Keratinocyte (primary cell): ENCODE results near the gene TGIF1. TPM values are rescaled to one million over a fixed set of nuclear protein-coding genes. Genes with fewer than 3 reads are reported as not detected.

Experiments
- DNase-seq: peaks from one replicate; pipeline ENCODE4 v3.0.0-alpha.2; 2011; ENCODE audit warnings: low read depth, missing footprints, low spot score
- FAIRE-seq: peaks from 2 replicates; lab custom pipeline; 2011; peaks lifted over from hg19 to GRCh38; lab: Jason Lieb, UNC
- H2AFZ ChIP-seq: 2 replicates; pipeline ENCODE4 v1.6.0; 2012; ENCODE audit warnings: low read length, control low read depth, inconsistent platforms; ENCODE audit not compliant: control insufficient read depth
- H3K27ac ChIP-seq: 2 replicates; pipeline ENCODE4 v1.5.1; 2011; ENCODE audit warnings: low read length; ENCODE audit not compliant: control insufficient read depth, insufficient read depth
- H3K27me3 ChIP-seq: 3 replicates; pipeline ENCODE4 v1.6.0; 2011; ENCODE audit warnings: low read length; ENCODE audit not compliant: control insufficient read depth, insufficient read depth; ENCODE audit errors: extremely low read depth
- H3K36me3 ChIP-seq, 2 experiments: 2 replicates in 1 of 2; 3 replicates in 1 of 2; pipeline ENCODE4 v1.5.1; 2011; ENCODE audit warnings: low read length in 2 of 2, mild to moderate bottlenecking in 1 of 2; ENCODE audit not compliant: control insufficient read depth in 2 of 2, insufficient read depth in 2 of 2; ENCODE audit errors: extremely low read depth in 1 of 2
- H3K4me1 ChIP-seq: 3 replicates; pipeline ENCODE4 v1.5.1; 2011; ENCODE audit warnings: low read length; ENCODE audit not compliant: control insufficient read depth, insufficient read depth; ENCODE audit errors: extremely low read depth
- H3K4me2 ChIP-seq: 3 replicates; pipeline ENCODE4 v1.6.0; 2011; ENCODE audit warnings: low read depth, low read length; ENCODE audit not compliant: control insufficient read depth, insufficient read depth; ENCODE audit errors: extremely low read depth
- H3K4me3 ChIP-seq, 3 experiments: fragments of 200-600 bp in 1 of 3; sonication (generic) in 1 of 3; 2 replicates in 2 of 3; 3 replicates in 1 of 3; pipeline ENCODE4 v1.5.1; 2011 to 2016; ENCODE audit warnings: low read length in 3 of 3, mild to moderate bottlenecking in 3 of 3, control low read depth in 2 of 3, inconsistent platforms in 1 of 3, low read depth in 1 of 3, mixed read lengths in 1 of 3, mixed run types in 1 of 3, moderate library complexity in 1 of 3; ENCODE audit not compliant: control insufficient read depth in 2 of 3, insufficient read depth in 2 of 3; ENCODE audit errors: extremely low read depth in 1 of 3
- H3K79me2 ChIP-seq: 2 replicates; pipeline ENCODE4 v1.6.0; 2012; ENCODE audit warnings: low read length; ENCODE audit not compliant: control insufficient read depth, insufficient read depth
- H3K9ac ChIP-seq: 3 replicates; pipeline ENCODE4 v1.6.0; 2011; ENCODE audit warnings: low read length; ENCODE audit not compliant: control insufficient read depth, insufficient read depth; ENCODE audit errors: extremely low read depth
- H3K9me1 ChIP-seq: 3 replicates; pipeline ENCODE4 v1.6.0; 2011; ENCODE audit warnings: low read length; ENCODE audit not compliant: control insufficient read depth, insufficient read depth; ENCODE audit errors: extremely low read depth
- H3K9me3 ChIP-seq: 2 replicates; pipeline ENCODE4 v1.5.1; 2012; ENCODE audit warnings: low read depth, low read length; ENCODE audit not compliant: control insufficient read depth
- H4K20me1 ChIP-seq: 3 replicates; pipeline ENCODE4 v1.6.0; 2011; ENCODE audit warnings: low read length; ENCODE audit not compliant: control insufficient read depth, insufficient read depth; ENCODE audit errors: extremely low read depth
- CTCF ChIP-seq, 3 experiments: IDR thresholded peaks in 1 of 3; conservative IDR thresholded peaks in 1 of 3; optimal IDR thresholded peaks in 1 of 3; 2 replicates in 2 of 3; 3 replicates in 1 of 3; pipeline versions ENCODE3 to v1.5.1; 2011; ENCODE audit warnings: low read length in 3 of 3, mild to moderate bottlenecking in 3 of 3, moderate library complexity in 2 of 3, control low read depth in 1 of 3, inconsistent platforms in 1 of 3; ENCODE audit not compliant: insufficient read depth in 2 of 3; ENCODE audit errors: extremely low read depth in 1 of 3
- EZH2 ChIP-seq: IDR thresholded peaks from one replicate; pipeline ENCODE4 v1.6.1; 2012; ENCODE audit warnings: inconsistent platforms, mild to moderate bottlenecking, low read length, moderate library complexity
- dilution Hi-C: fragments of 300-500 bp; cut with MboI; formaldehyde crosslinking; loops from one replicate; pipeline ENCODE4 v1.7.0; 2020; ENCODE audit warnings: low sequenced_read_pairs; ENCODE audit not compliant: extremely low pct_ligation_motif_present
- polyA plus RNA-seq, 5 experiments: library from polyadenylated mRNA; depleted of rRNA in 3 of 5; stranded (reverse) in 3 of 5; stranded (forward) in 1 of 5; unstranded in 1 of 5; fragments of >200 nt; gene quantifications; 1 replicate in 1 of 5; 2 replicates in 3 of 5; 3 replicates in 1 of 5; pipeline versions ENCODE4 v1.2.1 to v1.2.3, GENCODE V29; 2011 to 2012; ENCODE audit warnings: missing spikeins in 2 of 5, low read depth in 1 of 5, low replicate concordance in 1 of 5

TGIF1 gene
- polyA plus RNA-seq, 1 donor (not counting 4 experiments of a cell fraction or from before 2014, with no cell fraction given) = 115 TPM

GRCh38 chr18:3447068-3447894 is 2.7 kb upstream of the TGIF1 start:
- no peaks in the 10 kb centered on the region for H3K27me3 ChIP-seq
- H2AFZ ChIP-seq = peak overlapping the region; percentile 87
- peak overlapping the region; percentile 100 for H3K9ac ChIP-seq
- H4K20me1 ChIP-seq = no peaks in the 10 kb centered on the region
- H3K4me3 ChIP-seq = peak overlapping the region; percentile 48 to 85 (median 82)
- dilution Hi-C loops = no loop called here
- H3K27ac ChIP-seq = peak overlapping the region; percentile 100
- H3K36me3 ChIP-seq = no peaks in the 10 kb centered on the region
- no peaks in the 10 kb centered on the region for H3K9me3 ChIP-seq
- peaks cover 17% of the 10 kb centered on the region for H3K4me1 ChIP-seq
- H3K4me2 ChIP-seq = peak overlapping the region; percentile 100
- no peak for DNase-seq
- no peak for TF ChIP-seq CTCF (optimal IDR thresholded peaks at IDR 0.05 in 1 of 3, IDR thresholded peaks at IDR 0.05 in 1 of 3, conservative IDR thresholded peaks at IDR 0.05 in 1 of 3; ENCODE audit: extremely low read depth in 1 of 3, insufficient read depth in 2 of 3, low read length in 3 of 3)
- TF ChIP-seq EZH2 = no peak
- no peaks in the 10 kb centered on the region for H3K9me1 ChIP-seq
- FAIRE-seq = no peak
- H3K79me2 ChIP-seq = peaks cover 23% of the 10 kb centered on the region

- DNase-seq (no peak), FAIRE-seq (peak; percentile 69)
- dilution Hi-C loops = no loop called here
- peak overlapping the region; percentile 87 for H2AFZ ChIP-seq
- H3K9me3 ChIP-seq = no peaks in the 10 kb centered on the region
- H3K4me3 ChIP-seq = peak overlapping the region; percentile 48 to 92 (median 91)
- peaks cover 32% of the 10 kb centered on the region for H3K79me2 ChIP-seq
- H3K9ac ChIP-seq = peak overlapping the region; percentile 100
- H3K4me1 ChIP-seq = peaks cover 19% of the 10 kb centered on the region
- no peaks in the 10 kb centered on the region for H3K9me1 ChIP-seq
- H3K27ac ChIP-seq = peak overlapping the region; percentile 100
- TF ChIP-seq CTCF (optimal IDR thresholded peaks at IDR 0.05 in 1 of 3, IDR thresholded peaks at IDR 0.05 in 1 of 3, conservative IDR thresholded peaks at IDR 0.05 in 1 of 3; ENCODE audit: extremely low read depth in 1 of 3, insufficient read depth in 2 of 3, low read length in 3 of 3) (peak in 2 of 3 experiments; percentile 12 to 56), EZH2 (no peak)
- H3K36me3 ChIP-seq = peaks cover 0 to 5% of the 10 kb centered on the region in 2 experiments
- no peaks in the 10 kb centered on the region for H4K20me1 ChIP-seq
- no peaks in the 10 kb centered on the region for H3K27me3 ChIP-seq
- H3K4me2 ChIP-seq = peak overlapping the region; percentile 100
Measured at GRCh38 chr18:3447895-3448837, 1.8 kb upstream of the TGIF1 start.
